Right lobe of liver (tissue), 6 donors: ENCODE results near the gene GUK1. TPM values are rescaled to one million over a fixed set of nuclear protein-coding genes. Genes with fewer than 3 reads are reported as not detected.

Experiments
- ATAC-seq, 4 donors: fragments of 200-7000 bp; cut with Tn5 transposase; one replicate each; pipeline ENCODE4 v1.9.1; 2020; ENCODE audit warnings: mild to moderate bottlenecking in 4 of 4, moderate library complexity in 4 of 4
- DNase-seq, 3 donors: peaks; one replicate each; pipeline ENCODE4 v3.0.0-alpha.2; 2020
- H3K27ac ChIP-seq, 3 donors: fragments of 200-600 bp; one replicate each; pipeline ENCODE4 v1.8.0; 2022
- H3K27me3 ChIP-seq, 2 donors: fragments of 200-600 bp; one replicate each; pipeline ENCODE4 v1.8.0; 2022
- H3K36me3 ChIP-seq, 4 donors: fragments of 200-600 bp; sonication (generic) in 1 of 4; one replicate each; pipeline versions ENCODE4 v1.5.1 to v1.8.0; 2017 to 2022; ENCODE audit warnings: control low read depth in 1 of 4
- H3K4me1 ChIP-seq, 4 donors: fragments of 200-600 bp; sonication (generic) in 1 of 4; one replicate each; pipeline versions ENCODE4 v1.5.1 to v1.8.0; 2017 to 2022; ENCODE audit warnings: control low read depth in 1 of 4
- H3K4me3 ChIP-seq, 3 donors: fragments of 200-600 bp; one replicate each; pipeline ENCODE4 v1.8.0; 2022
- H3K9me3 ChIP-seq, 4 donors: fragments of 200-600 bp; sonication (generic) in 1 of 4; one replicate each; pipeline versions ENCODE4 v1.5.1 to v1.8.0; 2017 to 2022; ENCODE audit warnings: control low read depth in 1 of 4
- CTCF ChIP-seq, 4 donors: fragments of 200-600 bp in 3 of 4; fragments of 450-650 bp in 1 of 4; IDR thresholded peaks; one replicate each; pipeline versions ENCODE4 v1.5.1 to v1.8.0; 2016 to 2022; ENCODE audit warnings: antibody characterized with exemption in 4 of 4, mild to moderate bottlenecking in 2 of 4
- POLR2A ChIP-seq: fragments of 450-650 bp; IDR thresholded peaks from one replicate; pipeline ENCODE4 v1.6.1; 2017; ENCODE audit warnings: antibody characterized with exemption, mild to moderate bottlenecking
- WGBS: methylation state at CpG from one replicate; pipeline ENCODE4 v1.1.6; 2018; ENCODE audit warnings: low coverage, low lambda C conversion rate; ENCODE audit not compliant: insufficient coverage; ENCODE audit errors: missing lambda C conversion rate; 5-methylcytosine and 5-hydroxymethylcytosine counted together
- intact Hi-C, 2 donors: fragments of 100-400 bp; cut with DNase I; formaldehyde crosslinking; loops; one replicate each; pipeline versions ENCODE4 v1.11.2 to v1.14.1; 2022
- total RNA-seq, 6 experiments: library from RNA; depleted of rRNA in 2 of 6; stranded (reverse); fragments of >200 nt in 2 of 6; fragmentation: NEBNext Ultra II Directional in 3 of 6; extraction: Animal tissue kit (Norgen Biotek cat#: 25700) in 3 of 6; gene quantifications; one replicate each; pipeline versions ENCODE4 v1.1.0 to v1.2.4, GENCODE V29; 2016 to 2023
- donor health status: DM: no; HTN: yes; CAD: no.
- donor health status: DM: no; HTN: no; CAD: no.
- donor health status: DM: no; HTN: no; CAD: no.
- donor health status: DM: no; HTN: yes; CAD: no.
- donor health status: DM: no; HTN: yes; CAD: no.

GUK1 gene
- total RNA-seq, 6 experiments from 2014 or later, result 78.0 to 235 (median 108) TPM

GRCh38 chr1:228164561-228165371 lies 24.7 kb downstream of the GUK1 start:
- Histone ChIP-seq H3K4me1 (peaks cover 0 to 12% (median 4%) of the 10 kb centered on the region in 4 donors), H3K36me3 (no peaks in the 10 kb centered on the region), H3K9me3 (no peaks in the 10 kb centered on the region), H3K27ac (peak overlapping the region; percentile 70 to 100 (median 86)), H3K27me3 (no peaks in the 10 kb centered on the region), H3K4me3 (peak overlapping the region; percentile 52 to 67 (median 60))
- TF ChIP-seq CTCF (IDR thresholded peaks at IDR 0.05), result no peak
- no peak for TF ChIP-seq POLR2A
- DNase-seq (peak in 1 of 3 donors; percentile 38), ATAC-seq (no peak)
- 26% methylated on average over 8 of the region's 20 CpGs for WGBS
- intact Hi-C loops, result no loop called here

- peak within 1 kb of the TSS; percentile 66 to 78 (median 67) for H3K4me3 ChIP-seq
- ATAC-seq, result peak; percentile 84 to 93 (median 89)
- WGBS, result under 1% methylated on average over 31 of the region's 93 CpGs
These were observed 25.5 kb downstream of the GUK1 start, which contains the start of gene IBA57 for GRCh38 chr1:228165372-228166169. Gene IBA57 (plus strand): TSS chr1:228165804. CDS start chr1:228165817, 13 bp downstream.

GRCh38 chr1:228166170-228166936 lies 26.3 kb downstream of the GUK1 start:
- WGBS, result 30% methylated on average over 10 of the region's 26 CpGs
- ATAC-seq (peak; percentile 17 to 78 (median 28)), DNase-seq (peak; percentile 73 to 82 (median 75))
- intact Hi-C loops, result no loop called here
- Histone ChIP-seq H3K4me3 (peak overlapping the region; percentile 66 to 78 (median 67)), H3K27me3 (no peaks in the 10 kb centered on the region), H3K9me3 (no peaks in the 10 kb centered on the region), H3K27ac (peak overlapping the region; percentile 99 to 100 (median 100)), H3K4me1 (peaks cover 0 to 12% (median 4%) of the 10 kb centered on the region in 4 donors), H3K36me3 (no peaks in the 10 kb centered on the region)
- TF ChIP-seq CTCF (IDR thresholded peaks at IDR 0.05) (peak; percentile 21 to 43 (median 34)), POLR2A (no peak)

More at GRCh38 chr1:228165372-228166169, 25.5 kb downstream of the GUK1 start, which contains the start of gene IBA57:
- TF ChIP-seq CTCF (IDR thresholded peaks at IDR 0.05), result peak; percentile 84 to 99 (median 89)
- peak; percentile 98 for TF ChIP-seq POLR2A
- DNase-seq, result peak; percentile 99 to 100 (median 100)
- no peaks in the 10 kb centered on the region for H3K36me3 ChIP-seq
- peak within 1 kb of the TSS; percentile 99 to 100 (median 100) for H3K27ac ChIP-seq
- no peaks in the 10 kb centered on the region for H3K9me3 ChIP-seq
- no peaks in the 10 kb centered on the region for H3K27me3 ChIP-seq
- intact Hi-C loops, result no loop called here
- H3K4me1 ChIP-seq, result peaks cover 0 to 12% (median 4%) of the 10 kb centered on the region in 4 donors
